NT2/D1 (cell line): ENCODE measurements around the gene TNS3.

Source experiments
- SUZ12 ChIP-seq: IDR thresholded peaks from 2 replicates; pipeline ENCODE4 v1.6.1; 2011; ENCODE audit not compliant: insufficient read length, insufficient read depth; ENCODE audit errors: extremely low read depth
- YY1 ChIP-seq: IDR thresholded peaks from 2 replicates; pipeline ENCODE4 v1.6.1; 2011; ENCODE audit not compliant: insufficient read length, insufficient read depth

DNA sequence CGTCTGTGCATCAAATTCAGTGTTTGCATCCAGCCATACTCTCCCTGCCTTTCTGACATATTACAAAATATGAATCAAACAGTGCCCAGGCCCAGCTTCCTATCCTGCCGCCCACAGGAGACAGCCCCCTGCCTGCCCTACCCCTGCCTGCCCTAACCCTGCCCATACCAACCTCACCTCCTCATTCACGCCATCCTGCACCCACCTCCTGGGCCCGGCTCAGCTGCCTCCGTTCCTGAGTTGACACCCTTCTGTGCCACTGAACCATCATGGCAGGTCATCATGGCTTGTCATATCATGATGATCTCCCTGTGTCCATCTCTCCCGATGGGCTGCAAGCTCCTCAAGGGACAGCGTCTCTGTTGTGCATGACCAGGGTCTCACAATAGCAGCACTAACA, 72.3 kb downstream of the TNS3 start:
- TF ChIP-seq YY1 (no peak), SUZ12 (no peak)
